NCI-H187 treated with DMSO at 0.1 percent for 48 hours (cell line): Measurements from ENCODE around the gene PSMB9.
"Not testable (repeated sequence)": the region's sequence is repeated elsewhere in the genome, so short reads cannot be mapped to it uniquely, and the experiment has no call there.

Source experiments
- DNase-seq: peaks from one replicate; lab custom pipeline; 2025; lab: John Stamatoyannopoulos, UW

The PSMB9 gene

DNA sequence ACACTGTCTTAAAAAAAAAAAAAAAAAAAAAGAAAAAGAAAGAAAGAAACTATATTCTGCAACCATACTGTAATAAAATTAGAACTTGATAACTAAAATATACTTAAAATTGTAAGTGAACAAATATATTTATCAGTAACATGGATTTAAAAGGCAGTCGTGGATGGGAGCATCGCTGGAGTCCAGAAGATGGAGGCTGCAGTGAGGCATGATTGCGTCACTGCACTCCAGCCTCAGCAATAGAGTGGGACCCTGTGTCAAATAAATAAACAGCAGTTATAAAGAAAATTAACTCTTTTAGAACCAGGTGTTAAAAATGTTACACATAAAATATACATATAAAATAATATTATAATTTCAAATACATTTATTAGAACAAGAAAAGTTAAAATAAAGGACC lies 8.7 kb downstream of the PSMB9 start:
- no peak for DNase-seq

DNA sequence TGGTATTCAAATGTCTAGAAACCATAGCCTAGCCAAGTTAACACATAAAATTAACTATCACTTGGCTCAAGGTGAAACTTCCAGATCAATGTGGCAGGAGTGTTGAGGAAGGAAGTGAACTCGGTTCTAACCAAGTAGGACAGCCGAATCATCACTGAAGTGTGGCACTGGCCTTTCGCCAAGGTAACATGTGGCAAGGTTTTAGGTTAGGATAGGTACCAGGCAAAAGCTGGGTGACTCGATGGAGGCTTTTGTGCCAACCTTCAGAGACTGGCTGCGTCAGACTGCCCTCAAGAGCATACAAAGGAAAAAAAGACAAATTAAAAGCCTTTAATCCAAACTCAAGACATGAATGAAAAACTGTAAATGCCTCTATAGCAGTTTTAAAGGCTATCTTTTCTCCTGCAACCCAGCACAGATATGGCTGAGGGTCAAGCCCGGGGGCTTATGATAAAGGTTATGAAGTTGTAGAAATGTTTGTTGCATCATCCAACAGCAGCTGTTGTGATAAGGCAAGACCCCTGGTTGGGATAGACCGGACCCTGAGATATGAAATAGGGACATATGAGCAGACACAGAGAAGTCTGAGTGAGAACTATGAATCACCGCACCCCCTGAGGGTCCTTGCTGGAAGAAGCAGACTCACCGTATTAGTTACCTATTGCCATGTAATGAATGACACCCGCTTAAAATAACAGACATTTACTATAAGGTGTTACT lies 11.9 kb downstream of the PSMB9 start:
- no peak for DNase-seq

DNA sequence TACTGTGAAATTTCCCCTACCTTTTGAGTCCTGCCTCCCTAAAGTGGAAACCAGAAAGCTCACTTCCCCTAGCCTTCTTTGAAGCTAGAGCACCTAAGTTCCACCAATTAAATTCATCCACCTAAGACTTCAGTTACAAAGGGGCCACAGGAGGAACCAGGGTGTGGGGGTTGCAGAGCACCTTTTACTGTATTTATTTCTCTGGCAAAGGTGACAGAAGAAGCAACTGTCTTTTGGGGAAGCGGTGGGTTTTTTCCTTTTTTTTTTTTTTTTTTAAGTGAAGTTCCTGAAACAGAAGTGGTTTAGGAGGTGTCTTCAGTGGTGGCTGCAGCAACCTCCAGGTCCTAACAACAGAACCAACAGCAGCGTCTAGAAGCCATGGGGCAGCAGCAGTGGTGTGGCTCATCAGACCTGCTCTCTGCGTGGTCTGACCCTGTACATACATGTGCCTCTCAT lies 13.1 kb downstream of the PSMB9 start:
- DNase-seq: no peak

DNA sequence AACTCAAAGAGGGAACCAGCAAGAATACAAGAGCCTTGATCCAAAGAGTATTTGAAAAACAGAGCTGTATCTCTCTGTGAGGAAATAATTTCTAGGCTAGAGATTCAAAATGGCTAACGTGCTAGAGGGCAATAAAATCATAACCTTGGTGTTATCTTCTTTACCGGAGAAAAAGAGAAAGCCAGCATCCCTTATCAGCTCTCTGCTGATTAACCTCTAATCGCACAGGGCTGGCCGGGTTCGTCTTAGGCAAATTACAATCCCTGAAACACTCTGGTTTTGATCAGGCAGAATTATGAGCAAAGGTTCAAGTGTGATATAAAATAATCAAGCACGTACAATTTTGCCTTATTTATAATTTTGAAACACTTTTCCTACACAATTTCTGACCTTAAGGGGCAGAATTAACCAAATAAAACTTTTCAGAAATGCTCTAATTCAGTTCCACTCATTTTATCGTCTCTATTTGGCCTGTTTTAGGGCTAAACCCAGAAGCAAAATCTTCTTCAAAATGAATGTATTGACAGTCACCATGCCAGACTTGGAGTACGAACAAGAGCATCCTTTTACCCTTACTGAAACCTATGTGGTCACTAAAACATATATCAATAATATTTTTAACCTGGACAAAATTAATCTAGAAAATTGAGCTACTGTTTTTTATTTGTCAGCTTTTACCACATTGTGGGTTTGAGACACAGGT lies 13.7 kb downstream of the PSMB9 start:
- no peak for DNase-seq

DNA sequence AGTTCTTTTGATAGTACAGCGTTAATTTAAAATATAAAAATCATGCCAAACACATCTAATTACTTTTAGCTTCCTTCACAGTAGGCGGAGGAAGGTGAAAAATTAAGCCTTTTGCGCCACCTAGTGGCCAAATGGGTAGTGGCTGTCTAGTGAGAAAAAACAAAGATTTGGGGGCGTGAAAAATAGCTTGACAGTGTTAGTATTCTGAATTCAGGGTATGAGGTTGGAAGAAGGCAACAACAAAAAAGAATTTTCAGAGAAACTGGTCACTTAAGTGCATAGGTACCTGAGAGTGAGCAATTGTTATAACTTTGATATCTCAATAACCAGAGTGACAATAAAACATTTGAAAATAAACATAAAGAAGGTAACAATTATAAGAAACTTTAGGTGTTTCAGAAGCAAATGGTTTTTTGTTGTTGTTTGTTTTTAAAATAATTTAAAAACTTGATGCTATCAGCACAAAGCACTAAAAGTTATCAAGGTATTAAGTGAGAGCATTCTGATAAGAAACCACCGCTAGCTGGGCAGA lies 14.3 kb downstream of the PSMB9 start:
- DNase-seq: peak; percentile 21

DNA sequence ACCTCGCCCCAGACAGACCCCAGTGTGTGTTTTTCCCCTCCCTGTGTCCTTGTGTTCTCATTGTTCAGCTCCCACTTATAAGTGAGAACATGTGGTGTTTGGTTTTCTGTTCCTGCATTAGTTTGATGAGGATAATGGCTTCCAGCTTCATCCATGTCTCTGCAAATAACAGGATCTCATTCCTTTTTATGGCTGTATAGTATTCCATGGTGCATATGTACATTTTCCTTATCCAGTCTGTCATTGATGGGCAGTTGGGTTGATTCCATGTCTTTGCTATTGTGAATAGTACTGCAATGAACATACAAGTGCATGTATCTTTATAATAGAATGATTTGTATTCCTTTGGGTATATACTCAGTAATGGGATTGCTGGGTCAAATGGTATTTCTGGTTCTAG lies 20.0 kb downstream of the PSMB9 start:
- DNase-seq: not testable (repeated sequence)

DNA sequence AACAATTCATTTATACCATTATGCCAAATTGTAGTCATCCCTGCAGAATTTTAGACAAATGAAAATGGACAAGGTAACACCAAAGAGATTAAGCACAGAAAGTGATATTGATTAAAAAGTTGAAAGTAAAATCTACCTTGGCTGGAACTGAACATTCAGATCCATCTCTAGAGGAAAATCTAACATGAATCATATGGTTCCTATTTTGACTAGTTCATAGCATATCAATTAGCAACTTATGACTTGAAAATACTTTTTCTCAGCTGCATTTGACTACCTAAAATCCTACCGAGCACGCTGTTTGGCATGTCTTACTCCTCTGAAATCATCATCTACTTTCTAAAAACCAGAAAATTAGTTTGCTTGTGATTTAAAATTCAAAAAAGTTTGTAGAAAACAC lies 22.6 kb downstream of the PSMB9 start:
- DNase-seq: no peak

DNA sequence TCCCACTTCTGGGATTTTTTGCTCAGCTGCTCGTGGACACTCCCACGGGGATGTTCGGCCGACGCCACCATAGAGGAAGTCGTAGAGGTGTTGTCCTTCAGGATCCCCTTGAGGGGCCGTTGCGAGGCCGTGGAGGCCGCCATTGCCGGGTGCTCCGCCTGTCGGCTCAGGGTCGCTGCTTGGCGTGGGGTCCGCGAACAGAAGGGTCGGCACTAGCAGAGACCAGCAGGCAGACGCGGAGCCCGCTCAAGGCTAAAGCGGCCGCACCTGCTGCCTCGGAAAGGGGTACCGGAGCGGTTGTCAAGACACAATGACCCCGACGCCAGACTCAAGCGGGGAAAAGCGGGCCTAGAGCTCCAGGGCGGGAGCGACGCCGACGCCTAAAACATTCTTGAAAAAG lies 25.7 kb downstream of the PSMB9 start:
- DNase-seq: no peak

DNA sequence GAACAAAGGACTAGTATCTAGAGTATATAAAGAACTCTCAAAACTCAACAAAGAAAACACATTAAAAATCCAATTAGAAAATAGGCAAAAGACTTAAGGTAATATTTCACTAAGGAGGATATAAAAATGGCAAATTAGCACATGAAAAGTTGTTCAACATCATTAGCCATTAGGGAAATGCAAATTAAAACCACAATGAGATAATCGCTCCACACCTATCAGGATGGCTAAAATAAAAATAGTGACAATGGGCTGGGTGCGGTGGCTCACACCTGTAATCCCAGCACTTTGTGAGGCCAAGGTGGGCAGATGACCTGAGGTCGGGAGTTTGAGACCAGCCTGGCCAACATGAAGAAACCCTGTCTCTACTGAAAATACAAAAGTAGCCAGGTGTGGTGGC lies 27.0 kb downstream of the PSMB9 start:
- not testable (repeated sequence) for DNase-seq

DNA sequence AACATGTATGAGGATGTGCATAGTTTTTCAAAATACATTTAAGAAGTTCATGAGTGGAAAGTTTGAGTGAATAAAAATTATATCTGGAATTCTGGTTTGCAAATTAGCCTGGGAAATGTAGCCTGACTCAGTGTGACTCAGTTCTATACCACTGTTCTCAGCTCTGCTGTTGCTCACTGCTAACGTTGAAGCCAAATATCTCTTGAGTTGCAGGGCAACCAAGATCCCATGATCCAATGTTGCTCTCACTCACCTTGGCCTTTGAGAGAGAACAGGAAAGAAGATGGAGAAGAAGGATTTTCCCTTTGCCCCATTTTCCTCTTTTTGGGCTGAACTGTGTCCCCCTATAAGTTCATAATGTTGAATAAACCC lies 28.9 kb downstream of the PSMB9 start:
- DNase-seq: no peak

DNA sequence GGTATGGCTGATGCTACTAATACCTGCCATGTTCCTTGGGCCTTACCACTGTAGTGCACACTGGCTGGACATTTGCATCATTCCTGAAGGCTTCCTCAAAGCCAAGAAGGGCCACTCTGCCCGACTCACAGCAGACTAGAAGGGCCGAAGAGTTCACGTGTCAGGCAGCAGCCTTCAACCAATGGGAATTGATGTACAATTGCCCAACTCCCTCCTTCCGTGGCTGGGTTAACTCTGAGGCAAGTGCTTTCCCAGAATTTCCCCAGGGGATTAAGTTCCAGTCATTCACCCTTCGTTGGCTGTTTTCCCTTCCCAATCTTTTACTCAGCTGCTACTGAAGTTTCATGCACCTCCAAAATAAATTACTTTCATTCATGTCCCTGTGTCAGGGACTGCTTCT lies 29.8 kb downstream of the PSMB9 start:
- DNase-seq: no peak

DNA sequence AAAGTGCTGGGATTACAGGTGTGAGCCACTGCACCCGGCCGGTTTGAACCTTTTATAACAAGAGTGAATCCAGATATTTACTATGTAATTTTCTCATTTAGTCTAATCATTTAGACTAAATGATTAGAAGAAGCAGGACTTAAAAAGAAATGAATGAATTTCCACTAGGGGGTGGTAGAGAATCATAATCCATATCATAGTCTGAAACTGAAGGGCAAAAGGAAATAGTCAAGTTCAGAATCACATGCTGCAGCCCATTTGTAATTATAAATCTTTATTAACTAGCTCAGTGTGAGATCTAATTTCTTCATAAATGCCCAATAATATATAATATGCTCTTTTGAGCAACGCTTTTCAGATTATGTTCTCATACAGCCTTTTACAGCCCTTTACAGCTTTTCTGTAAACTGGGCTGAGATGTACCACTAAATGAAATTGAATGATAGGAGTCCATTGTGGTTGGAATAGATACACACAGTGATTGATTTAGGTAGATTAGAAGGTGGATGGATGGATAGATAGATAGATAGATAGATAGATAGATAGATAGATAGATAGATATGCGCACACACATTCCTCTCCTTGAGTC lies 31.8 kb downstream of the PSMB9 start:
- DNase-seq: no peak

DNA sequence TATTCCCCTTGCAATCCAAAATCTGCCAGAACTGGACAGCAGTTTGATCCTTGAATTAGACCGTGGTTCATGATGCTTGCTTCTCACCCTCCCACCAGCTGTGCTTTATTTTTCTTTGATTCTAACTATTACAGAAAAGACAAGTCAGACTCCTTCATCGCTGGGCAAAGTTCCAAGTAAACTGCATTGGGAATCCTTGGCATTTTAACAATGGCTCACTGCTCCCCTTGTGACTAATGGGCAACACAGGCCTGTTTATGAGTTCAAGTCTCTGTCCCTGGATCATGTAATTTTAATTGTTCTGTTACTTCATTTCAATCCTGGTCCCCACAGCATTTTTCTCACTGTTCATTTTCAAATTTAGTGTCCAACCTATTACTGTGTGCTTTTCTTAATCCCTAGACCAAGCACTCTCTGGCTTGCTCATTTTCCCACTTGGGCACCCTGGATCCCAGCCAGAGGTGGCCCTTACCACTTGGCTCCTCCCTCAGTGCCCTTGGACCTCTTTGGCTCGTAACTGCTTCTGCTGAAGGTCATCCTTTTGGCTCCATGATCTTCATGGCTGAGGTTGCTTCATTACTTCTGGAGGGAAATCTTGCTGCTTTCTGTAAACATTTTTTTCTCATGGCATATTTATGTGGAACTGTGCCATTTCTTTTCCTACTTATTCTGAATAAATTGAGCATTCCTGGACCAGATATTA lies 32.8 kb downstream of the PSMB9 start:
- no peak for DNase-seq

DNA sequence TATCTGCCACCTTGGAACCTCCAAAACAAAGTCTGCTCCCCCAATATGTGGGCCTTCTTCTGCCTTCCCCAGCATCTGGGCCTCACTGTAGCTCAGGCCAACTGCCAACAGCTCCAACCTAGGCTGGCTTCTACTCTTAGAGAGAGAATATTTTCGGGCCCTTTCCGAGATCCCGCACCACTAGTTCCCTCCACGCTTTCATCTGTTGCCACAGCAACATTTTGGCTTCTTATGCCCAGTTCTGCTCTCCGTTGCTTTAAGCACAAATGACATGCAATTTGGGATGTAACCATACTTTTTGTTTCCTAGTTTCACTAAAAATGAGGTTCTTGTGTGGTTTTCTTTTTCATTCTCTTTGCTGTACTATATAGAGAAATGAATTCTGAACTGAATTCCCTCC lies 33.6 kb downstream of the PSMB9 start:
- no peak for DNase-seq

DNA sequence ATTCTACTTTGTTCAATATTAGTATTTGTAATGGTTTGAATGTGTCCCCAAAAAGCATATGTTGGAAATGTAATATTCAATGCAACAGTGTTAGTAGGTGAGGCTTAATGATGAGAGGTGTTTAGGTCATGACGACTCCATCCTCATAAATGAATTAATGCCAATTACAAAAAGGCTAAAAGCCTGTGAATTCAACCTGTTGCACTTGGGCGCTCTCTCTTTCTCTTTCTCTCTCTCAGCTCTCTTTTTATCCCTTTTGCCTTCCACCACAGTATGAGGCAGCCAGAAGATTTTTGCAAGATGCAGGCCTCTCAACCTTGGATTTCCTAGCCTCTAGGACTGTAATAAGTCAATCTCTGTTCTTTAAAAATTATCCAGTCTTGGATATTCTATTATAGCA lies 34.6 kb downstream of the PSMB9 start:
- DNase-seq: no peak

DNA sequence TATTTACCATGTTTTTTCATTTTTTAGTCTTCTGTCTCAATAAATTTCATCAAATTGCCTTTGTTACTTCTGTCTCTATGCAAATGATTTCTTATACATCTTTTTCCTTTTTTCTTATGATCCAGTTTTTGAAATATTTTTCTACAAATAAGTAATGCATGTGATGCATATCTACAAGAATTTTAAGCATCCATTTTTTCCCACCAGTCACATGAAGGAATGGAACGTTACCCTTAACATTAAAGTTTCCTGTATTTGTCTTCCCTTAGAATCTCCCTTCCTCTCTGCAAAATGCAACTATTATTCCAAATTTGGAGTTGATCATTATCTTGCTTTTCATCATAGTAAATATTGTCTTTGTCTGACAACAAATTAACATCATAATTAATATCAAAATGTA lies 35.5 kb downstream of the PSMB9 start:
- no peak for DNase-seq

DNA sequence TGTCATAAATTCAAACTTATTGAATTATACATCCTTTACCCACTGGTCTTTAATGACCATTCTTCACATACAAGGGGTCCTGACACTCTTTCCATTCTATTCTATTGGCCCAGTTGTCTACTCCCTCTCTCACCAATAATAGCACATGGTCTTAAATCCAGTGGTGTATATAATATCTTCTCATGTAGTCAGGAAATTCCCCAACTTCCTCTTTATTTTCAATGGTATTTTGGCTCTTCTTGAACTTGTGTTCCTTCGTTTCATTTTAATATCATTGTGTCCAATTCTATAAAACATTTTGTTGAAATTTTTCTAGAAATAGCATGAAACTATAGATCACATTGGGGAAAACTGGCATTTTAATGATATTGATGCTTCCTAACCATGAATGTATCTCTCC lies 36.8 kb downstream of the PSMB9 start:
- no peak for DNase-seq

DNA sequence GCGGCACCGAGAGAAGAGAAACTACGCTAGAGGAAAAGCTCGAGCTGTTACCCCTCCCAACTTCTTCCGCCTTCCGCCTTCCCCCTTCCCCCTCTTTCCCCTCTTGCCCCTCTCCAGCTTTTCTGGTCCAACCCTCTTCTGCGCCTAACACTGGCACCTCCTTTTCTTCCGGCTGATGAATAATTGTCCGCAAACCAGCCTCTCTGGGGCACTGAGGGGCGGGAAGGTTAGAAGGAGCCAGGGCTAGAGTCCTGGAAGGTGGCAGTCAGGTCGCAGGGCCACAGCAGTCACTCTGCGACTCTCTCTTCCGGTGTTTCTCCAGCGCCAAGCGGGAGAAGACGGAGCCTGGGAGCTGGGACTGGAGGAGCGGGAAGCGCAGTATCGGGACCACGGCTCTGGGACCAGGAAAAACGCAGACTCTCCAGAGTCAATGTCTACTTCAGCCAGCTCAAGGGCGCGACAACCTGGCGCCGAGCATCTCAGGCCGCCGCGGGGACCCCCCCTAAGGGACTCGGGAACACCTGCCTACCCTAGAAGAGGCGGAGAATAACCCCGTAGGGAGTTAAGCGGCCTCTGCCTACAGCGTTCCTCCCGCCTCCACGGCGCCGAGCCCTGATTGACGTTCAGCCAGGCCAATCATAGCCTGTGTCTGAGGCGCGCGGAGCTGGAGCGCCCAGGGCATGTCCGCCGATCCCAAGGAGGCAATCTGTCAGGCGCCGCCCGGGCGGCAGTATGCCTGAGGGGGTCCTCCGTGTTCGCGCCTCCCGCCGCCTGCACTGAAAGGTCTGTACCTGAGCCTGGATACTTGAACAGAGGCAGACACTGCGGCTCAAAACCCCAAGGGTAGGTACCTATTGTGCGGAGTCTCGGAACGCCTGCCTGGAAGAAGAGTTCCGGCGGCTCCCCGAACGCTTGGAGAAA lies 40.4 kb downstream of the PSMB9 start:
- peak; percentile 66 for DNase-seq

DNA sequence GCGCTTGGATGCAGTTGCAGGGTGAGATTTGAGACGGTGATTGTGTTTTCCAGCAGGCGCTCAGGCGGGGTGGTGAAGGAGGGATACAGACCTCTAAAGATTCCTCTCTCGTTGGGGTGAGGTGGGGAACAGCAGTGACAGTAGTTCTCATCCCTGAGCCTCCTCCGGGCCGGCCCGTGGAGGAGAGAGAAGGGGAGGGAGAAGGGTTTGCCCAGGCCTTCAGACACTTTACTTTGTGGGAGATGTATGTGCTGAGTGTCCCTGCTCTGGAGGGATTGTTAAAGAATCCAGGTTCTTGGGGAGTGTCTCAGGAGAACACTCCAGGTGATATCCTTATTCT lies 41.0 kb downstream of the PSMB9 start:
- DNase-seq: no peak

DNA sequence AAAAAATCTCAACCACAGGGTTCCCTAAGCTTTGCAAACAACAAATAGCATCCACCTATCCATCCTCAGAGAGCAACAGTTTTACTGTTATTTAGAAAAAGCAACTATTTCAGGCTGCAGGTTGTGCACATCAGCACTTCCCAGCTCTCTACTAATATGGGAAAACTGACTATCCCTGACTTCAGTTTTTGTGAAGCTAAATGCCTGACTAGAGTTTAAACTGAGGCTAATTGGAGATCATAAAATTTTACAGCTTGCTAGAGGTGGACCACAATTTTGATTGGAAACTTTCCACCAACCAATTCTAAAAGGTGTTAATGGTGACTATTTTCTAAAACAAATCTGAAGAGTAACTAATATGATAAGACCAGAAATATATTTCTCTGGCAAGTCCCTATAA lies 50.0 kb downstream of the PSMB9 start:
- no peak for DNase-seq

DNA sequence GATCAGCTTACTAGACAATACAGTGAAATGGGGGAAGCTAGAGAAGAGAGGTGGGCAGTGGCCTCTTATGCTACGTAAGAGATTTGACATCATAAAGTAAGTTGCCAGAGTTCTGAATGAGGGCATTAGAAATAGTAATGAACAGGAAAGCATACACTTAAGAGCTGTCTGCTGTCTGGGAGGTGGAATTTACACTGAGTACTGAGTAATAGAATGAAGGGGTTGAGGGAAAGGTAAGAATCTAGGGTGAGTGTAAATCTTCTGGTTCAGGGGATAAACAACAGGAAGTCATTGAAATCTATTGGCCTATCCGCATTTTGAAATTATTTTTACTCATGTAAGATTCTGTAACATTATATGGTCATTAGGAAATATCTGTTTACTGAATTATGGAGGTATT lies 51.1 kb downstream of the PSMB9 start:
- no peak for DNase-seq

DNA sequence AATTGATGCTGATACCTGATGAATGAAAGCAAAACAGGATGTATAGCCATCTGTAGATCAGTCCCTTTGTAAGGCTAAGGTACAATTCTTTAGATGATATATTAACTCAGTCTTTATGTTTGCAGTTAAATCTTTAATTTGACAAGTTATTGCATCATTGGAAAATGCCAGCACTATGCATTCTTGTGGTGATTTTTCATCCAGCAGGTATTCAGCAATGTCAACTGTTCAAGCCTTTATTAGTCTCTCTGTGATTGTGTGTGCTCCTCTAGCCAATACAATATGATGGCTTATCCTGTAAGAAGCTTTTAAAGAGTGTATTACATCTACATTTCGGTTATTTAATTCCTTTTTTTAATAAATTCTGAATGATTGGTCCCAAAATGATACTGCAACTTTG lies 52.5 kb downstream of the PSMB9 start:
- DNase-seq: no peak
